WTC11 (cell line): Measurements from ENCODE around the gene VPS33B.
A peak's percentile ranks its signal among the peaks of the same experiment; 100 is the strongest.

Source experiments
- ATF1 ChIP-seq: sonication (generic); formaldehyde crosslinking; IDR thresholded peaks from 2 replicates; pipeline ENCODE4 v1.8.1; 2023; ENCODE audit warnings: mild to moderate bottlenecking, moderate library complexity, missing genetic modification reagents
- ATF3 ChIP-seq: sonication (generic); formaldehyde crosslinking; conservative IDR thresholded peaks from 2 replicates; pipeline ENCODE4 v1.8.1; 2022; ENCODE audit warnings: mild to moderate bottlenecking, missing genetic modification reagents
- CTCF ChIP-seq: fragments of 200-600 bp; IDR thresholded peaks from 2 replicates; pipeline ENCODE4 v1.8.0; 2022; ENCODE audit warnings: antibody characterized with exemption
- E2F5 ChIP-seq: sonication (generic); formaldehyde crosslinking; IDR thresholded peaks from 2 replicates; pipeline ENCODE4 v1.8.1; 2022; ENCODE audit warnings: mild to moderate bottlenecking, moderate library complexity, missing genetic modification reagents
- IRF2 ChIP-seq: sonication (generic); formaldehyde crosslinking; IDR thresholded peaks from 2 replicates; pipeline ENCODE4 v1.8.0; 2022; ENCODE audit warnings: low read depth, missing genetic modification reagents, borderline replicate concordance
- KAT7 ChIP-seq: sonication (generic); formaldehyde crosslinking; IDR thresholded peaks from 2 replicates; pipeline ENCODE4 v1.8.1; 2023; ENCODE audit warnings: missing genetic modification reagents, mild to moderate bottlenecking, borderline replicate concordance
- MAX ChIP-seq: sonication (generic); formaldehyde crosslinking; IDR thresholded peaks from 2 replicates; pipeline ENCODE4 v1.8.0; 2022; ENCODE audit warnings: mild to moderate bottlenecking, missing genetic modification reagents
- NFYB ChIP-seq: sonication (generic); formaldehyde crosslinking; conservative IDR thresholded peaks from 2 replicates; pipeline ENCODE4 v1.8.0; 2022; ENCODE audit warnings: low read depth, missing genetic modification reagents
- RORB ChIP-seq: fragments of 250-450 bp; sonication (Bioruptor Pico); IDR thresholded peaks from 2 replicates; pipeline ENCODE4 v1.9.0; 2021; ENCODE audit warnings: mild to moderate bottlenecking
- ZBTB21 ChIP-seq: sonication (generic); formaldehyde crosslinking; IDR thresholded peaks from 2 replicates; pipeline ENCODE4 v1.8.1; 2023; ENCODE audit warnings: mild to moderate bottlenecking, missing genetic modification reagents, borderline replicate concordance
- ZNF232 ChIP-seq: sonication (generic); formaldehyde crosslinking; IDR thresholded peaks from 2 replicates; pipeline ENCODE4 v1.8.0; 2022; ENCODE audit warnings: mild to moderate bottlenecking, missing genetic modification reagents
- ZNF423 ChIP-seq: fragments of 250-450 bp; sonication (Bioruptor Pico); IDR thresholded peaks from 2 replicates; pipeline ENCODE4 v2.1.2; 2022; ENCODE audit warnings: mild to moderate bottlenecking, moderate library complexity
- ZNF425 ChIP-seq: fragments of 250-450 bp; sonication (Bioruptor Pico); conservative IDR thresholded peaks from 2 replicates; pipeline ENCODE4 v1.9.0; 2021; ENCODE audit warnings: mild to moderate bottlenecking

- TF ChIP-seq CTCF (peak; percentile 91), ATF3 (CRISPR knock-in tag) (no peak), IRF2 (CRISPR knock-in tag) (no peak), ZBTB21 (no peak), MAX (CRISPR knock-in tag) (no peak), ZNF232 (CRISPR knock-in tag) (no peak), KAT7 (CRISPR knock-in tag) (no peak), NFYB (no peak), ATF1 (CRISPR knock-in tag) (no peak), RORB (CRISPR knock-in tag) (no peak), ZNF423 (CRISPR knock-in tag) (no peak), E2F5 (CRISPR knock-in tag) (no peak), ZNF425 (CRISPR knock-in tag) (no peak)
These were observed 65.9 kb downstream of the VPS33B start for GRCh38 chr15:90956274-90957030.
